PC-9 (cell line): ENCODE measurements around the gene LCN10.

ENCODE experiments used
- EZH2 ChIP-seq: fragments of 200-600 bp; sonication (generic); IDR thresholded peaks from 2 replicates; pipeline ENCODE4 v1.8.0; 2017; ENCODE audit warnings: antibody characterized with exemption, low read depth
- TF ChIP-seq, protein P1 (sequence below): fragments of 200-600 bp; sonication (generic); conservative IDR thresholded peaks from 2 replicates; pipeline ENCODE4 v1.6.1; 2017; ENCODE audit warnings: mixed run types, antibody characterized with exemption, mild to moderate bottlenecking, moderate library complexity

GRCh38 chr9:136721339-136722092, 21.2 kb downstream of the LCN10 start:
- TF ChIP-seq, protein P1, sequence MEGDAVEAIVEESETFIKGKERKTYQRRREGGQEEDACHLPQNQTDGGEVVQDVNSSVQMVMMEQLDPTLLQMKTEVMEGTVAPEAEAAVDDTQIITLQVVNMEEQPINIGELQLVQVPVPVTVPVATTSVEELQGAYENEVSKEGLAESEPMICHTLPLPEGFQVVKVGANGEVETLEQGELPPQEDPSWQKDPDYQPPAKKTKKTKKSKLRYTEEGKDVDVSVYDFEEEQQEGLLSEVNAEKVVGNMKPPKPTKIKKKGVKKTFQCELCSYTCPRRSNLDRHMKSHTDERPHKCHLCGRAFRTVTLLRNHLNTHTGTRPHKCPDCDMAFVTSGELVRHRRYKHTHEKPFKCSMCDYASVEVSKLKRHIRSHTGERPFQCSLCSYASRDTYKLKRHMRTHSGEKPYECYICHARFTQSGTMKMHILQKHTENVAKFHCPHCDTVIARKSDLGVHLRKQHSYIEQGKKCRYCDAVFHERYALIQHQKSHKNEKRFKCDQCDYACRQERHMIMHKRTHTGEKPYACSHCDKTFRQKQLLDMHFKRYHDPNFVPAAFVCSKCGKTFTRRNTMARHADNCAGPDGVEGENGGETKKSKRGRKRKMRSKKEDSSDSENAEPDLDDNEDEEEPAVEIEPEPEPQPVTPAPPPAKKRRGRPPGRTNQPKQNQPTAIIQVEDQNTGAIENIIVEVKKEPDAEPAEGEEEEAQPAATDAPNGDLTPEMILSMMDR, result no peak
- no peak for TF ChIP-seq EZH2
